Common myeloid progenitor, CD34-positive (primary cell): ENCODE results near the gene HPSE.
A peak's percentile ranks its signal among the peaks of the same experiment; 100 is the strongest.

ENCODE experiments used
- CTCF ChIA-PET: fragments of 350-600 bp; sonication (Branson Sonifier 250); formaldehyde crosslinking; loops from one replicate; lab custom pipeline; 2021; ENCODE audit warnings: antibody characterized with exemption; lab: Charles Lee
- POLR2A ChIA-PET: fragments of 350-600 bp; sonication (Branson Sonifier 250); formaldehyde crosslinking; loops from one replicate; lab custom pipeline; 2021; ENCODE audit warnings: antibody characterized with exemption; lab: Charles Lee
- DNase-seq, 3 donors: peaks; one replicate each; pipeline versions ENCODE4 v3.0.0 to v3.0.0-alpha.2; 2013
- H3K27ac ChIP-seq, 2 experiments: 1 replicate in 1 of 2; 2 replicates in 1 of 2; pipeline ENCODE4 v1.7.0; 2013; ENCODE audit warnings: inconsistent platforms in 2 of 2, low read length in 2 of 2, mild to moderate bottlenecking in 2 of 2, low read depth in 1 of 2, moderate library complexity in 1 of 2; ENCODE audit not compliant: severe bottlenecking in 2 of 2, insufficient read depth in 1 of 2, poor library complexity in 1 of 2
- H3K27me3 ChIP-seq, 5 experiments: replicated peaks in 2 of 5; 1 replicate in 3 of 5; 2 replicates in 2 of 5; pipeline versions ENCODE4 v1.6.1 to v1.7.0; 2013; ENCODE audit warnings: low read length in 4 of 5, mild to moderate bottlenecking in 2 of 5, moderate library complexity in 2 of 5, inconsistent platforms in 1 of 5; ENCODE audit not compliant: insufficient read depth in 5 of 5, control insufficient read depth in 4 of 5
- H3K36me3 ChIP-seq, 4 experiments: 1 replicate in 2 of 4; 2 replicates in 2 of 4; pipeline versions ENCODE4 v1.6.1 to v1.7.0; 2013; ENCODE audit warnings: low read length in 3 of 4, control low read depth in 1 of 4, mild to moderate bottlenecking in 1 of 4; ENCODE audit not compliant: control insufficient read depth in 4 of 4, insufficient read depth in 4 of 4
- H3K4me1 ChIP-seq, 4 experiments: 1 replicate in 3 of 4; 2 replicates in 1 of 4; pipeline versions ENCODE4 v1.6.1 to v1.7.1; 2013; ENCODE audit warnings: low read length in 3 of 4, mild to moderate bottlenecking in 3 of 4, control low read depth in 1 of 4, inconsistent platforms in 1 of 4, moderate library complexity in 1 of 4; ENCODE audit not compliant: control insufficient read depth in 4 of 4, insufficient read depth in 4 of 4; ENCODE audit errors: control extremely low read depth in 1 of 4
- H3K4me3 ChIP-seq, 7 experiments: 1 replicate in 4 of 7; 2 replicates in 3 of 7; pipeline versions ENCODE4 v1.5.1 to v1.7.0; 2013; ENCODE audit warnings: mild to moderate bottlenecking in 7 of 7, low read length in 6 of 7, moderate library complexity in 6 of 7, inconsistent platforms in 2 of 7, low read depth in 2 of 7, control low read depth in 1 of 7; ENCODE audit not compliant: insufficient read depth in 4 of 7, control insufficient read depth in 1 of 7; ENCODE audit errors: extremely low read depth in 1 of 7
- H3K9me3 ChIP-seq, 5 experiments: 1 replicate in 4 of 5; 2 replicates in 1 of 5; pipeline versions ENCODE4 v1.6.1 to v1.7.1; 2013; ENCODE audit warnings: low read length in 4 of 5, mild to moderate bottlenecking in 2 of 5, inconsistent platforms in 1 of 5, low read depth in 1 of 5, moderate library complexity in 1 of 5; ENCODE audit not compliant: control insufficient read depth in 4 of 5, insufficient read depth in 2 of 5; ENCODE audit errors: control extremely low read depth in 1 of 5
- WGBS: methylation state at CpG from one replicate; pipeline ENCODE4 v1.1.5; 2013; ENCODE audit not compliant: insufficient coverage; 5-methylcytosine and 5-hydroxymethylcytosine counted together

The HPSE gene

DNA sequence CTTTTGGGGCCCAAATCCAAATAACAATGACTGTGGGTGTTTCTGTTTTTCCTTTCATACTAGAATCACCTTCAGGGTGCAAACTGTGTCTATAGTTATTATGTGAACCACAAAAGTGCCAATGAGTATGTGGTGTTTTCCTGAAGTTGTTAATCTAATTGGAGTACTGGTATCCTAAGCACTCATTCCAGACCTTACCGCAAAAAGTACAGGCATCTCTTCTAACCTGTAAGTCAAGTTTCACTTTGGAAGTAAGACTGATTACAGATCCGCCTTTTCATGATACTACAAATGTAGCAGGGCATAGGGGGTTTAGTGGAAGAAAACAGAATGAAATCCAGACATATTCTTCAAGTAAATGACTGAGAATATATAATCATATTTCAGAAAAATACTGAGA, 66.2 kb downstream of the HPSE start:
- peaks cover 25 to 49% (median 32%) of the 10 kb centered on the region in 4 experiments for H3K36me3 ChIP-seq
- no CpG with 5 or more reads among the region's 2 CpGs for WGBS
- no peak overlapping the region for H3K27ac ChIP-seq
- H3K4me1 ChIP-seq, result peaks cover 4 to 29% (median 12%) of the 10 kb centered on the region in 4 experiments
- DNase-seq, result no peak
- ChIA-PET POLR2A (no interaction called here), CTCF (interaction anchor here (0.8 to 2.6 kb wide), 4 partner anchors 12 to 415 kb away, joined by 3 to 26 read pairs (median 6); no protein-coding TSS in a partner anchor)
- no peak overlapping the region for H3K4me3 ChIP-seq
- no peaks in the 10 kb centered on the region for H3K9me3 ChIP-seq
- no peaks in the 10 kb centered on the region for H3K27me3 ChIP-seq

DNA sequence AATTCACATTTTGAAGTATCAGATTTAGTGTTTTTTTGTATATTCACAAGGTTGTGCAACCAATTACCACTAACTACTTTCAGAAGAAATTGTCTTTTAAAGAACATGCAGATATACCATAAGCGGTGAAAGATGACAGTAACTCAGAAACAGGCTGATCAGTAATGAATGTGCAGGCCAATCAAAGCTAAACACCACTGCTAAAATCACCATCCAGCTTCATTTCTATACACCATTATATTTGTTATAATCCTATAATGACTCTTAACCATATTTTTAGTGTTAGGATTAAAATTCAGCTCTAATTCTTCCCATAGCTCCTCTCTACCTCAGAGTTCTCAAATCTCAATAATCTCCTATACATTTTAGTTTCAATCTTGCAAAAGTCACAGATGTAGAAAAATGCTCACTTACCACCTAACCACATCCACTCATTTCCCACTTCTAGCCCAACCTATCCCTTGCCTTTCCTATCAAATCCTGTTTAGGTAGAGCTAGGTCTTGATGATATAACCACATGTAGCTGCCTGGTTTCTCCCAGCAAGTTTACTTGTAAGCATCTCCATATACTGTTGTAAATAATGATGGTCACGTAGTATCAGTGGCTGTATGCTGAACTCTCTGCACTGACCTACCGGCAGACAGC, 66.7 kb downstream of the HPSE start:
- Histone ChIP-seq H3K27me3 (no peaks in the 10 kb centered on the region), H3K36me3 (peaks cover 24 to 52% (median 33%) of the 10 kb centered on the region in 4 experiments), H3K4me1 (peaks cover 4 to 28% (median 12%) of the 10 kb centered on the region in 4 experiments), H3K9me3 (no peaks in the 10 kb centered on the region), H3K27ac (no peak overlapping the region), H3K4me3 (no peak overlapping the region)
- 100% methylated on average over 2 of the region's 3 CpGs for WGBS
- ChIA-PET CTCF (interaction anchor here (0.8 to 2.6 kb wide), 4 partner anchors 11 to 415 kb away, joined by 3 to 26 read pairs (median 6); no protein-coding TSS in a partner anchor), POLR2A (no interaction called here)
- no peak for DNase-seq

DNA sequence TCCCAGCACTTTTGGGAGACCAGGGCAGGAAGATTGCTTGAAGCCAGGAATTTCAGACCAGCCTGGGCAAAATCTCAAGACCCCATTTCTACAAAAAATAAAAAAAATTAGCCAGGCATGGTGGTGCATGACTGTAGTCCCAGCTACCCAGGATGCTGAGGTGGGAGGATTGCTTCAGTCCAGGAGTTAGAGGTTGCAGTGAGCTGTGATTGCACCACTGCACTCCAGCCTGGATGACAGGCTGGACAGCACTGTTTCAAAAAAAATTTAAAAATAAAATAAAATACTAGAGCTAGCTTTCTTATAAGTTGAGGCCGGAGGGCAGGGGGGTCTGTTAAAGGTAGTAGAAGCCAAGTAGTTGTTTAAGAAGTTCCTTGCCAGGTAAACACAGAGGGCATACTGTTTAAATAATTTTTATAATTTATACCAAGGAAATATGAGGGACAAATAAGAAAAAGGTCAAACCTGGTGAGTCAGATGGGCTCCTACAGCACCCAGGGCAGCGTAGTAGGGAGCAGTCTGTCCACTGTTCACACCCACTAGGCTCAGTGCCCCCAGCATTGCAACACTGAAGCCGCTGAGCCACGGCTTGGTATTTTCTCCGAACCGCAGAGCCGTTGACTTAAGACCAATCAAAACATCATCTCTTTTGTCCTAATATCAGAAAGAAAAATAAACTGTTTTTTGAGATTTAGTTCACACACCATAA, 67.4 kb downstream of the HPSE start:
- Histone ChIP-seq H3K36me3 (peaks cover 22 to 51% (median 36%) of the 10 kb centered on the region in 4 experiments), H3K9me3 (no peaks in the 10 kb centered on the region), H3K4me3 (peak overlapping the region in 1 of 7 experiments; percentile 8), H3K27ac (no peak overlapping the region), H3K27me3 (no peaks in the 10 kb centered on the region), H3K4me1 (peaks cover 4 to 25% (median 12%) of the 10 kb centered on the region in 4 experiments)
- no peak for DNase-seq
- CTCF ChIA-PET, result interaction anchor here (1.3 to 2.6 kb wide), 6 partner anchors 10 to 157 kb away, joined by 4 to 26 read pairs (median 6); partner anchors contain the start of gene COQ2
- 91% methylated on average over 5 of the region's 7 CpGs for WGBS
- POLR2A ChIA-PET, result interaction anchor here (0.7 kb wide), 1 partner anchor 156 kb away, joined by 3 read pairs; no protein-coding TSS in a partner anchor

DNA sequence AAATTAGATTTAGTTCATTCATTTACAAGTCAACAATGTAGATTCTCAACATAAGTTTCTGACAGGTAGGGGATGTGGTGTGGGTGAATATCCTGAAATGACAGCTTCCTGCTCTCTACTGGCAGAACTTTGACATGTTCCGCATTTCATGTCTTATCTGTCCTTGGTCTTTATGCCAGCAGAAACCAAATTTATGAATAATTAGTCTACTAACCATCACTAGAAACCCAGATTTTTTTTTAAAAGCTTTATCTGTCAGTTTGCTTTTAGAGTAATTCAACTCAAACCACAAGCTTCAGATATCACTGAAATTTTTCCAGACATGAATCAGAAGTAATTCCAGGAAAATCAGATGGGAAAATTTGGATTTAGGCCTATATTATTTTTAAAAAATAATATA, 68.0 kb downstream of the HPSE start:
- ChIA-PET POLR2A (interaction anchor here (0.7 kb wide), 1 partner anchor 155 kb away, joined by 3 read pairs; no protein-coding TSS in a partner anchor), CTCF (interaction anchor here (0.8 to 2.6 kb wide), 7 partner anchors 10 to 156 kb away, joined by 3 to 26 read pairs (median 4); partner anchors contain the start of gene COQ2)
- DNase-seq, result peak; percentile 41 to 90 (median 83)
- Histone ChIP-seq H3K4me3 (peak overlapping the region in 1 of 7 experiments; percentile 8), H3K36me3 (peaks cover 20 to 53% (median 37%) of the 10 kb centered on the region in 4 experiments), H3K27me3 (no peaks in the 10 kb centered on the region), H3K4me1 (peaks cover 4 to 25% (median 12%) of the 10 kb centered on the region in 4 experiments), H3K27ac (no peak overlapping the region), H3K9me3 (no peaks in the 10 kb centered on the region)
- no CpG with 5 or more reads among the region's 1 CpG for WGBS

DNA sequence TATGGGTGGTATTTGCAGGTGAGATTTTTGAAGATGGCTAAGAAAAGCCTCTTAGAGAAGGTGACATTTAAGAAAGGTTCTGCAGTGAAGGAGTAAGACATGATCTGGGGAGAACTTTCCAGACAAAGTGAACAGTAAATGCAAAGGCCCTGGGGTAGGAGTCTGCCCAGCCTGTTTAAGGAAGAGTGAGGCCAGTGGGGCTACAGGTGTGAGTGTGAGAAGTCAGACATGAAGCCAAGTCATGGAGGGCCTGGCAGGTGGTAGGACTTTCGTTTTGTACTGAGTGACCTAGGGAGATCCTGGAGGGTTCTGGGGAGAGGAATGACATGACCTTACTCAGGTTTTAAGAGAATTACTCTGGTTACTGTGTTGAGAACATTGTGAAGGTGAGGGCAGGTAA, 71.5 kb downstream of the HPSE start:
- Histone ChIP-seq H3K9me3 (no peaks in the 10 kb centered on the region), H3K27me3 (no peaks in the 10 kb centered on the region), H3K36me3 (peaks cover 12 to 38% (median 28%) of the 10 kb centered on the region in 4 experiments), H3K27ac (no peak overlapping the region), H3K4me1 (peaks cover 4 to 21% (median 10%) of the 10 kb centered on the region in 4 experiments), H3K4me3 (no peak overlapping the region)
- CTCF ChIA-PET, result interaction anchor here (0.6 to 2.2 kb wide), 8 partner anchors 9 to 228 kb away, joined by 3 to 13 read pairs (median 4); partner anchors contain the start of genes COPS4 and COQ2
- no peak for DNase-seq
- POLR2A ChIA-PET, result no interaction called here
- WGBS, result 100% methylated on average over 1 of the region's 1 CpG

DNA sequence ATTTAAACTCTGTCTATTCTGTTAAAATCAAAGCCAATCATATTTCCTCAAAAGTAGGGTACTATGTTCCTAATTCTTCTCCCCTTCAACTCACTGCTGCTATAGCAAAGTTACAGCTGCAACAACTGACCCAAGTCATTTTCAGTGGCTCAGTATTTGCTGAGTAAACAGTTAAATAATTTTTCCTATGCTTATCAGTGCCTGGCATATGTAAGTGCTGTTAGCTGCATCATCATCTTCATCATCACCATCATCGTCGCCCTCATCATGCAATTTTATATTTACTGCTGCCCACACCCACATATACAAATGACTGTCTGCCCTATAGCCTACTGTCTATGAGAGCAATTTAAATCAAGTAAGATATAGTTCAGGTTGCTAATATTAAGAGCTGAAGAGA, 72.0 kb downstream of the HPSE start:
- peaks cover 4 to 18% (median 10%) of the 10 kb centered on the region in 4 experiments for H3K4me1 ChIP-seq
- DNase-seq, result no peak
- no peaks in the 10 kb centered on the region for H3K9me3 ChIP-seq
- CTCF ChIA-PET, result interaction anchor here (0.6 to 2.2 kb wide), 8 partner anchors 9 to 228 kb away, joined by 3 to 13 read pairs (median 4); partner anchors contain the start of genes COPS4 and COQ2
- WGBS, result no CpG with 5 or more reads among the region's 2 CpGs
- no peak overlapping the region for H3K27ac ChIP-seq
- peaks cover 12 to 34% (median 28%) of the 10 kb centered on the region in 4 experiments for H3K36me3 ChIP-seq
- no peaks in the 10 kb centered on the region for H3K27me3 ChIP-seq
- no peak overlapping the region for H3K4me3 ChIP-seq
- POLR2A ChIA-PET, result no interaction called here
